HG03432 (cell line): ENCODE measurements around the gene IRF6.

ENCODE experiments used
- ATAC-seq: cut with Tn5 transposase; IDR thresholded peaks from one replicate; pipeline ENCODE4 v1.9.1; 2021; ENCODE audit warnings: mild to moderate bottlenecking, moderate library complexity; ENCODE audit not compliant: unreplicated experiment

IRF6 gene

DNA sequence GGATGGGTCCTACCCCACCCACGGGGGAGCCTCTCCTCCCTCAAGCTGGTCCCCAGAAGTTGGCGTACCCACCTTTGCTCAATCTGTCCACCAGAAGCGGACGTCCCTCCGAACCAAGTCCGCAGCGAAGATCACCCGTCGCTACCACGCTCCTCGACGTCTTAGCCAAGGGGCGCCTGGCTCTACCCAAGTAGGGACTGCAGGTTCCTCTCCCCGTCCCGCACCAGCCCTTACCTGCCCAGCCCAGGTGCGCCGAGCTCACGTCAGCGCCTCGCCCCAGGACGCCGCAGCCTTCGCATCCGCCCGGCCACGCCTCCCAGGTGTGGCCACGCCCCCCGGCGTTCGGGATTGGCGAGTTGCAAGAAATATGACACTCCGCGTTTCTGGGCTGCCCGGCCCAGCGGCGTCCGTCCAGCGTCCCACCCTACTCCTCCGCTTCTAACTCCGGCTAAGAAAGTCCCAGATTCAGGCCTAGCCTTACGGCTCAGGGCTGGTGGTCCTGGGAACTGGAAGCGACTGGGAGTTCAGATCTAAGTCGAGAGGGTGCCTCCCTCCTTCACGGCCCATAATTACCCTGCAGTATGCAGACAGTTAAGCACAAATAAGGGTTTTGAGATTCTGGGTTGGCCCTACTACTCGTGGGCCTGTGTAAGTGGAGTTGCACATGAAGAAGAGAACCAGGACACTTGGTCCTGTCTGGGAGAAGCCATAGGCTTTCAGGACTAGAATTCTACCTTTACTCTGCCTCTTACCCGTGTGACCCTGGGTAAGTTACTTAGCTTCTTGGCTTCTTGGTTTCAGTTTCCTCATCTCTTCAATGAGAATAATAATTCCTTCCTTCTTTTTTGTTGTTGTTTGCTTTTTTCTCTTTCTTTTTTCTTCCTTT lies at the start of gene IRF6:
Gene IRF6, minus strand, starts transcription at position 268 of the 886 bp plus-strand sequence. CDS start 4,729 bp downstream, outside the sequence.
- ATAC-seq = peak; percentile 95

DNA sequence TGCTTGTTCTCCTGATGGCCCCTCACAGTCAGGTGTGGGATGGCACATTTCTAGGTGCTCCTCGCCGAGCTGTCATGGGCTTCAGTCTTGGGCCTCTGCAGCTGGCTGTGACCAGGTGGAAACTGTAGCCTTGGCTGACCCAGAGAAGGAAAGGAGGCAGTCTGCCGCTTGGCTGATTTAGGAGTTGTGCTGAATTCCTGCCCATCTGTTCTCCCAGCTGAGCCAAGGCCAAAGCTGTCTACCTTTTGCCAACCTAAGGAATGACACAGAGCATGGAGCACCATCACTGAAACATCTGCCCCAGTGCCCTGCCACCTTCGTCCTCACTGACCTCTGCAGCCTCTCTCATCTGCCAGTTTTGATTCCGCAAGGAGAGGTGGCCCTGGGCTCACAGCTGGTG lies 49.7 kb upstream of the IRF6 start:
- ATAC-seq = no peak

DNA sequence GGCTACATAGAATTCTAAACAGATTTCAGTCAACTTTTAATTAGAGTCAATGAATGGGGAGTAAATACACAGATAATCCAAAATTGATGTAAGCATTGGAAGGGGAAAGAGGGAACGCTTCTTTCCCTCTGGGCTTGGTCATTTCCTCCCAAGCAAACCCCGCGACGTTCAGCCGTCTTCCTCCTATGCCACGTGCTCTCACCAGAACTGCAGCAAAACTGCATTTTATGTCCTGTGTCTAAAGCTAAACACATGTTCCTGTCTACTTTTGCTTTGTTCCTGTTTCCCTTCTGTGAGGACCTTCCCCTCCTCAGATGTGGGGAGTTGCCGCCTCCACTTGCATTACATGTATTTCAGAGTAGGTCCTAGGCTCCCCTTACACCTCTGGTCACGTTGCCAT lies 49.1 kb upstream of the IRF6 start:
- no peak for ATAC-seq

GRCh38 chr1:209854196-209854595 lies 48.3 kb upstream of the IRF6 start:
- ATAC-seq = no peak

DNA sequence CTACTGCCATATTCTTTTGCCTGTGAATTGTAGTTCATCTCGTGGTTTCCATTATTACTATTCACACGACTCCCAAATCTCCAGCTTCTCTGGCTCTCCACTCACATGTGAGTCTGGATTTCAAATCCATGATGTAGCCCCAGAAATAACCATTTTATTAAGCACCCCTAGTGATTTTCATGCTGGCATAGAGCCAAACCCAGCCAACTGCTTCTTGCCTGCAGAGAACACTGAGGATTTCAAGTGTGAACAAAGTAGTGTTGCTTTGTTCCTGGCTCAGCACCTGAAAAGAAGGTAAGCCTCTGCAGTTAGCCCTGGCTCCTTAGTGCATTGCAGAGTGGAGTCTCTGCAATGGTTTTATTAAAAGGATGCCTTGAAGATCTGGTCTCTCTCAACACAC lies 47.7 kb upstream of the IRF6 start:
- no peak for ATAC-seq

DNA sequence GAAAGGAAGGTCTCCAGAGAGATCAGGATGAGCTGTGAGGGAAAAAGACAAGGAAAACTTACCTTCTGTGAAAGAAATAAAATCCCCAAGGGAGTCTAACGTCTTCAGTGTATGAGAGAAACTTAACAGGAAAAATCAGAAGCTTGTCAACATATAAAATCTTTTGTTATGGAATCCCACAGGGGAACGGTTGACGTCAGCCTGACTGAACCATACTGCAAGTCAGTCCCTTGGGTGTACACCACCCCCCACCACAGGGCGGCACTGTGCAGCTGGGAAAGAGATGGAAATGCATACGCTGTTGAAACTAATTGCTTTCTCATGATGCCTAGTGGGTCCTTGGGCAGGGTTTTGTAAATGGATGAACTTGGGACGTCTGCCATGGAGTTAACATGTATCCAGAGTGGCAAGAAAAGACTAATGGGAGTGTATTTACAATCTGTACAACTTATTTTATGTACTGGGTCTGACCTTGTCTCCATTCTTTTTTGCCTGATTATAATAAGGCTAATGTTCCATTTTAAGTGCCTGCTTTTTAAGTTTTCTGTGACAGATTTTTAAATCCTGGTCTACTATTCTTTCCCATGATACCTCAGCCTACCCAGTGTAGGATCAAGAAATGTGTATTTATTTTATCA lies 44.5 kb upstream of the IRF6 start:
- peak; percentile 50 for ATAC-seq

GRCh38 chr1:209849388-209849787 lies 43.4 kb upstream of the IRF6 start:
- no peak for ATAC-seq

DNA sequence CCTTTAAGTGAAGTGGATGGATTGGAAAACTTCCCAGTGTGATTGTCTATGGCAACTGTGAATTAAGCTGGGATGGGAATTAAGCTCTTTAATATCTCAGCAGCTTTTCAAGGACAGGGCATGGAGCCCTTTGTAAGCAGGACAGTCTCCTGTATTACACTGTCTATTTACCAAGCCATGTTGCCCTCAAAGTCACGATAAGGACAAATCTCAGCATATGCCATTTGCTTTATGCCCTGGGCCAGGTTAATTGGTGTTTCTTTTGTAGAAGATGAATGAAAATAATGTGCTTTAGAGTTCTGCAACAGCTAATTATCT lies 39.4 kb upstream of the IRF6 start:
- no peak for ATAC-seq

- no peak for ATAC-seq
Measured at GRCh38 chr1:209844695-209845407, 38.9 kb upstream of the IRF6 start.

DNA sequence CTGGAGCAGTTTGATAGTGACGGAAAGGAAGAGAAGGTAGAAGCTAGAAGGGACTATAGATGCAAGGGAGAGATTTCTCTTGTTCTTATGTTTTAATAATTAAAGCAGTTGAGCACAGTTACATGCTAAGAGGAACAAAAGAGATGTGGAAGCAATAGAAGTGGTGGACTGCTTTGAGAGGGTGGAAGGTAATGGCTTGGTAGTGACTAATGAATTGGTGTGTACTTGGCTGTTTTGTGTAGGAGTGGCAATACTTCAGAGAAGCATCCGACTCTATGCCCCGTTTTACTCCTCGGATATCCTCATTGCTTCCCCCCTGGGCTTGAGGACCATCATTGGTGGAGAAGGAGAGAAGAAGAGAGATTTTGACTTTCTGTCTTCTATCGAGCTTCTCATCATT lies 34.7 kb upstream of the IRF6 start:
- ATAC-seq = no peak

DNA sequence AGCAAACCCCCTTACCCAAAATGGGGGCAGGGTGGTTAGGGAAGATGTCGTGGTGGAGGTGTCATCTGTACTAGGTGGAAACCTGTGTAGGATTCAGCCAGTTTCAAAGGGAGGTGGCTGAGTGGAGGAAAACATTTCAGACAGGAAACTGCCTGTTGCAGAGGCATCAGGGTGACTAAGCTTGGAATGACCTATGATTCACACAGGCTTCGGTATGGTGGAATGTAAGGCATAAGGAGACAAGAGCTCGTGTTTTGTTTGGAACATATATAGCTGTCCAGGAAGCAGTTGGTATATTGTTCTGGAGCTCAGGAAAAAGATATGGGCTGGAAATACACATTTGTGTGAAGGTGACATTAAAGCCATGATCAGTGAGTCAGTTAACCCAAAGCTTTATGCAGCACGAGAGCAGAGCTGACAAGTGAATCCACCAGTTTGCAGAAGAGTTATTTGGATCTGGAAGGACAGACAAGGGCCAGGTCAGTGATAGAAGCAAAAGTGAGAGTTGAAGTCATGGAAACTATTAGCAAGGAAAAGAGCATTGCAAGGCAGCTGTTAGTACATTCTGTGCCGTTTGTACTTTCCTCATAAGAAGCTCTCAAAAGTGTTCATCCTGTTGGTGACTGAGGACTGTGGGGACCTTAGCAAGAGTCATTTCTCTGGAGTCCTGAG lies 34.1 kb upstream of the IRF6 start:
- no peak for ATAC-seq

DNA sequence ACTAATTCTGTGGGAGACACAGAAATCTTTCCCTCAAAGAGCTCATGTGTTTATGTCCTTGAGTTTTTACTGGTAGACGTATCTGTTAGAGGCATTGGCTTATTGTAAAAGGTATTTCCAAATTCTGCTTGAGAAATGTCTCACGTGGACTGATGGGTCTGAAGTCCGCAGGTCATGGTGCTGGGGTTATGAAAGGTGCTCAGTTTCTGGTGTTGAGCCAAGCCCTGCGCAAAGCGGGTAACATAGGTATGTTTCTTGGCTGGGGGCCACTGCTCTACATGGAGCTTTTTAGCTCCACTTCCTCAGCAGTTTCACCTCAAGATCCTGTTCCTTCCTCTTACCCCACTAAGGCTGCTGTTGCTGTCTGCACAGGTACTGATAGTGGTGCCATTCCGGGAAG lies 32.6 kb upstream of the IRF6 start:
- ATAC-seq = no peak

- ATAC-seq = no peak
Measured at GRCh38 chr1:209837671-209838070, 31.7 kb upstream of the IRF6 start.

DNA sequence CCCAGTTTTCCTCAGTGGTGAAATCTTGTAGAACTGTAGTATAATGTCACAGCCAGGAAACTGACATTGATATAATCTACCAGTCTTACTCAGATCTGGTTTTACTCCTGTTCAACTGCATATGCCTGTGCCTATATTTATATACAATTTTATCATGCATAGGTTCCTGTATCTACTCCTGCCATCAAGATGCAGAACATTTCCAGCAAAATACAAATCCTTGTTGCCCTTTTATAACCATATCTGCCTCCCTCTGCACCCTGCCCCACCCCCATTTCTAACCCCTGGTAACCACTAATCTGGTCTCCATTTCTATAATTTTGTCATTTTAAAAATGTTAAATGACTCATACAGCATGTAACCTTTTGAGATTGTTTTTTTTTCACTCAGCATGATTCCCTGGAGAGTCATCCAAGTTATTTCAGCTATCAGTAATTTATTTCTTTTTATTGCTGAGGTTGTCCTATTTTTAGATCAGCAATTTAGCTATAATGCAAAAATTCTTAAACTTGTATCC lies 29.9 kb upstream of the IRF6 start:
- ATAC-seq = no peak

DNA sequence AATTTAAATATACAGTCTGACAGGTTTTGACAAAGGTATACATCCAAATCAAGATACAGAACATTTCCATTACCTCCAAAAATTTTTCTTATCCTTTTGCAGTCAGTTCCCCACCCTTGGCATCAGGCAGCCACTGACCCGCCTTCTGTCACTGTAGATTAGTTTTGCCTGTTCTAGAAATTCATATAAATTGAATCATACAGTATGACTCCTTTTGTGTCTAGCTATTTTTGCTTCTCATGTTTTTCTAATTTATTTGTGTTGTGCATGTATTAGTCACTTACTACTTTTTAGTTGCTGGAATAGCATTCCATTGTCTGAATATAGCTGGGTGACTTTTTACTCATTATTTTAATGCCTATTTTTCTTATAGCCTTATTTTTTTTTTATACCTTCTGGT lies 25.7 kb upstream of the IRF6 start:
- no peak for ATAC-seq

- ATAC-seq = no peak
Measured at GRCh38 chr1:209830722-209831121, 24.8 kb upstream of the IRF6 start.

GRCh38 chr1:209829716-209830115 lies 23.8 kb upstream of the IRF6 start:
- no peak for ATAC-seq

DNA sequence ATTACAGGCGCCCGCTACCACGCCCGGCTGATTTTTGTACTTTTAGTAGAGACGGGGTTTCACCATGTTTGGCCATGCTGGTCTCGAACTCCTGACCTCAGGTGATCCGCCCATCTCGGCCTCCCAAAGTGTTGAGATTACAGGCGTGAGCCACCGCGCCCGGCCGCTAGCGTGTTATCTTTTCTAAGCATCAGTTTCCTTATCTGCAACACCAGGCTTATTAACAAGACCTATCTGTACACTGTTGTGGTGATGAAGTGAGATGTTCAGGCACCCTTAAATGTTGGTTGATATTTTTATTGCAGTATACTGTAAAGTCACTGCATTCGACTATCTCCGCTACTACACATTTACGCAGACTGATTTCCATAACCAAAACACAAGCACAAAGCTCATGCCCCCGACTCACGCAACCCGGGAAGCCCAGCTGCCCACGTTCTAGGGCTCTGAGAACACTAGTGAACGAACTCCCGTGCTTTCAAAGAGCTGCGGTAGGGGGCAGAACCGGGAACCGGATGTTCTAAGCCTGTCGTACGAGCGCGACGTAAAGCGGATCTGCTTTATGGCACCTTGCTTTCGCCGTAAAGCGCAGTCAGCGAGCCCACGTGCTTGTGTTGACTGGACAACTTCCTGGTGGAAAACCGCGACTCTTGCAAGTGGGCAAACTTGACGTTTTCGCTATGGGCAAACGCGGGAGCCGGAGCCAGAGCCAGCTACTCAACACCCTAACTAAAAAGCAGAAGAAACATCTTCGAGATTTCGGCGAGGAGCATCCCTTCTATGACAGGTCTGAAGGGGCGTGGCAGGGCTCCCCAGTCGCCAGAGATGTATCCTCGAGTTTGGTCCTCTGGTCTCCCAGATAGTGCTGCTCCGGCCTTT lies 21.7 kb upstream of the IRF6 start, which contains the start of gene UTP25:
Gene UTP25, plus strand, starts transcription at position 589 of the 879 bp plus-strand sequence. Its CDS starts 92 bp downstream, at position 681.
- ATAC-seq = peak; percentile 92

GRCh38 chr1:209825591-209826434 lies 19.9 kb upstream of the IRF6 start:
- no peak for ATAC-seq
